ENCODE measurements around the gene NDUFB2.

- peak; percentile 94 for TF ChIP-seq CTCF (IDR thresholded peaks at IDR 0.05; ENCODE audit: poor library complexity, severe bottlenecking)
- no peak for TF ChIP-seq POLR2AphosphoS5 (IDR thresholded peaks at IDR 0.05)
- TF ChIP-seq EP300 (conservative IDR thresholded peaks at IDR 0.05; ENCODE audit: poor library complexity, severe bottlenecking), result no peak
- TF ChIP-seq RAD21 (conservative IDR thresholded peaks at IDR 0.05), result peak; percentile 97
- no peak for TF ChIP-seq EZH2 (IDR thresholded peaks at IDR 0.05; ENCODE audit: borderline replicate concordance, insufficient read depth, low read length, poor library complexity, severe bottlenecking)
- peak; percentile 70 for TF ChIP-seq REST (IDR thresholded peaks at IDR 0.05; ENCODE audit: borderline replicate concordance)
- TF ChIP-seq TAF1 (IDR thresholded peaks at IDR 0.05; ENCODE audit: low read depth), result no peak
- peak; percentile 96 for TF ChIP-seq SMC3 (conservative IDR thresholded peaks at IDR 0.05; ENCODE audit: poor library complexity)
- peak; percentile 65 for TF ChIP-seq MXI1 (conservative IDR thresholded peaks at IDR 0.05; ENCODE audit: poor library complexity, severe bottlenecking)
Observed at GRCh38 chr7:140653319-140654108, 43.0 kb upstream of the NDUFB2 start.

All from neural cell (in vitro differentiated cells).